ENCODE results near the gene CHTF18. TPM values are rescaled to one million over a fixed set of nuclear protein-coding genes. Genes with fewer than 3 reads are reported as not detected.

Gene CHTF18
- total and polyA plus RNA-seq, 10 of the 15 experiments (the other 5 are each of a cell fraction or from before 2014, with no cell fraction given) = 1.6 to 87.8 (median 19.4) TPM

GRCh38 chr16:843771-844170, 55.4 kb downstream of the CHTF18 start (continued):
- TF ChIP-seq PAX5 (IDR thresholded peaks at IDR 0.05; ENCODE audit: borderline replicate concordance, low read depth, low read length) (no peak), ZNF274 (IDR thresholded peaks at IDR 0.05; ENCODE audit: insufficient read depth, insufficient read length) (no peak), PBX3 (IDR thresholded peaks at IDR 0.05; ENCODE audit: insufficient replicate concordance, low read depth, low read length) (no peak), KAT2A (conservative IDR thresholded peaks at IDR 0.05; ENCODE audit: control insufficient read depth, low read depth, low read length) (no peak), TCF12 (IDR thresholded peaks at IDR 0.05; ENCODE audit: low read depth, low read length) (no peak), EGR1 (IDR thresholded peaks at IDR 0.05; ENCODE audit: borderline replicate concordance in 1 of 2, low read depth in 2 of 2, low read length in 2 of 2) (no peak), CBX3 (IDR thresholded peaks at IDR 0.05; ENCODE audit: borderline replicate concordance, low read depth) (no peak), RCOR1 (conservative IDR thresholded peaks at IDR 0.05; ENCODE audit: low read depth, low read length) (no peak), KLF5 (IDR thresholded peaks at IDR 0.05; ENCODE audit: partially characterized antibody) (no peak), ELK1 (IDR thresholded peaks at IDR 0.05; ENCODE audit: low read depth, low read length) (no peak)

DNA sequence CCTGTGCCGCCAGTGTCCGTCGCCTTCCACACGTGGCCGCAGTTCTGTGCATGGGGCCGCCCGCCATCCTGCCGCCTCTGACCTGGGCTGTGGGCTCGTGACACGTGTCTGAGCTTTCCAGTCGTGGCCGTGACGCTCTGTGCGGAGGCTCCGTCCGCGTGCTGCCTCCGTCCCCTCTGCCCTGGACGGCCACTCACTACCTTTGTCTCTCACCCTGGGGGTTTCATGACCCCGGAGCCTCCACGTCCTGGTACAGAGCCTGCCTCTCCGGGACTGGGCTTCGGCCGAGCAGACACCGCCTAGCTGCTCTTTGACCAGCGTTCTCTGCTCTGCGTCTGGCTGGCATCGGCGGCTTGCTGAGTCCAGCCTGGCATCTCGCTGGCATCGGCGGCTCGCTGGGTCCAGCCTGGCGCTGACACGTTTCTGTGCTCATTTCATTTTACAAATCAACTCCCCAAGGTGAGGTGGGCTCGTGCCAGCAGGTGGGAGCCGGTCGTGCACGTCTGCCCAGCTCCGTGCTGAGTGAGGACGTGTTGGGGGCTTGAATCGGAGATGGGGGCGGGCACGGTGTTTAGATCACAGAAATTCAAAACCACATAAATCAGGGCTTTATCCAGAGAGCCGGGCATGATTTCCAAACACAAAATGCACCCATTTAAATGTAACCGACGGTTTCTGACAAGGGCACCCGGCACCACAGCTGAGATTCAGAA, 56.4 kb downstream of the CHTF18 start:
- in situ Hi-C loops (cut with MboI) = no loop called here
- ChIA-PET POLR2A (no interaction called here), CTCF (no interaction called here), RAD21 (ENCODE audit: unreplicated experiment) (no interaction called here), SMC1A (ENCODE audit: uncharacterized antibody, unreplicated experiment) (no interaction called here)
- WGBS (ENCODE audit: insufficient coverage, insufficient replicate concordance, low lambda C conversion rate, missing lambda C conversion rate) = 61% methylated on average over 39 of the region's 48 CpGs
- ATAC-seq = no peak
- no peak overlapping the region for H3K4me3 ChIP-seq
- H3K9me3 ChIP-seq (replicated peaks; ENCODE audit: control insufficient read depth, insufficient read depth, low read length) = peaks cover 6% of the 10 kb centered on the region; the same call in 1 of the 3 replicates
- no TSS peak for BruUV-seq (replicated peaks)
- no peaks in the 10 kb centered on the region for H3K4me1 ChIP-seq (ENCODE audit: control insufficient read depth, insufficient read depth, low read length)
- no peaks in the 10 kb centered on the region for H3K27me3 ChIP-seq (replicated peaks in 1 of 2; ENCODE audit: control insufficient read depth in 2 of 2, insufficient read depth in 2 of 2, low read length in 1 of 2)
- H3K27ac ChIP-seq (ENCODE audit: control insufficient read depth, insufficient read depth) = no peak overlapping the region
- intact Hi-C loops (cut with micrococcal nuclease; ENCODE audit: unreplicated experiment) = no loop called here
- no peak overlapping the region for H3K9ac ChIP-seq (ENCODE audit: control insufficient read depth, insufficient read depth, low read length)
- no peak overlapping the region for H3K4me2 ChIP-seq (ENCODE audit: control insufficient read depth, insufficient read depth)
- H3K36me3 ChIP-seq (ENCODE audit: control insufficient read depth in 2 of 2, insufficient read depth in 2 of 2, low read length in 1 of 2) = no peaks in the 10 kb centered on the region
- no peak overlapping the region for H2AFZ ChIP-seq (ENCODE audit: control insufficient read depth, low read depth, low read length)
- no peak for DNase-seq (ENCODE audit: low read depth, low spot score)
- H3K79me2 ChIP-seq (ENCODE audit: control insufficient read depth, insufficient read depth, low read length) = no peaks in the 10 kb centered on the region
- no peak for FAIRE-seq
- H4K20me1 ChIP-seq (ENCODE audit: control insufficient read depth, insufficient read depth) = no peaks in the 10 kb centered on the region
- TF ChIP-seq, protein P1, sequence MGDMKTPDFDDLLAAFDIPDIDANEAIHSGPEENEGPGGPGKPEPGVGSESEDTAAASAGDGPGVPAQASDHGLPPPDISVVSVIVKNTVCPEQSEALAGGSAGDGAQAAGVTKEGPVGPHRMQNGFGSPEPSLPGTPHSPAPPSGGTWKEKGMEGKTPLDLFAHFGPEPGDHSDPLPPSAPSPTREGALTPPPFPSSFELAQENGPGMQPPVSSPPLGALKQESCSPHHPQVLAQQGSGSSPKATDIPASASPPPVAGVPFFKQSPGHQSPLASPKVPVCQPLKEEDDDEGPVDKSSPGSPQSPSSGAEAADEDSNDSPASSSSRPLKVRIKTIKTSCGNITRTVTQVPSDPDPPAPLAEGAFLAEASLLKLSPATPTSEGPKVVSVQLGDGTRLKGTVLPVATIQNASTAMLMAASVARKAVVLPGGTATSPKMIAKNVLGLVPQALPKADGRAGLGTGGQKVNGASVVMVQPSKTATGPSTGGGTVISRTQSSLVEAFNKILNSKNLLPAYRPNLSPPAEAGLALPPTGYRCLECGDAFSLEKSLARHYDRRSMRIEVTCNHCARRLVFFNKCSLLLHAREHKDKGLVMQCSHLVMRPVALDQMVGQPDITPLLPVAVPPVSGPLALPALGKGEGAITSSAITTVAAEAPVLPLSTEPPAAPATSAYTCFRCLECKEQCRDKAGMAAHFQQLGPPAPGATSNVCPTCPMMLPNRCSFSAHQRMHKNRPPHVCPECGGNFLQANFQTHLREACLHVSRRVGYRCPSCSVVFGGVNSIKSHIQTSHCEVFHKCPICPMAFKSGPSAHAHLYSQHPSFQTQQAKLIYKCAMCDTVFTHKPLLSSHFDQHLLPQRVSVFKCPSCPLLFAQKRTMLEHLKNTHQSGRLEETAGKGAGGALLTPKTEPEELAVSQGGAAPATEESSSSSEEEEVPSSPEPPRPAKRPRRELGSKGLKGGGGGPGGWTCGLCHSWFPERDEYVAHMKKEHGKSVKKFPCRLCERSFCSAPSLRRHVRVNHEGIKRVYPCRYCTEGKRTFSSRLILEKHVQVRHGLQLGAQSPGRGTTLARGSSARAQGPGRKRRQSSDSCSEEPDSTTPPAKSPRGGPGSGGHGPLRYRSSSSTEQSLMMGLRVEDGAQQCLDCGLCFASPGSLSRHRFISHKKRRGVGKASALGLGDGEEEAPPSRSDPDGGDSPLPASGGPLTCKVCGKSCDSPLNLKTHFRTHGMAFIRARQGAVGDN (IDR thresholded peaks at IDR 0.05) = no peak
- no peak for TF ChIP-seq DPF2 (IDR thresholded peaks at IDR 0.05)
- no peak for TF ChIP-seq E4F1 (IDR thresholded peaks at IDR 0.05; ENCODE audit: borderline replicate concordance, partially characterized antibody)
- no peak for TF ChIP-seq HDAC2 (IDR thresholded peaks at IDR 0.05)

Data from GM12878 (cell line).